ENCODE results near the gene GAS1. TPM values are rescaled to one million over a fixed set of nuclear protein-coding genes. Genes with fewer than 3 reads are reported as not detected.

The GAS1 gene
- total RNA-seq, 1 donor from 2014 or later, result 0.41 TPM

- H3K36me3 Mint-ChIP-seq (ENCODE audit: low read depth), result no peaks in the 10 kb centered on the region
- DNase-seq (ENCODE audit: low spot score), result no peak
- no peak overlapping the region for H3K4me3 Mint-ChIP-seq (ENCODE audit: low read depth)
- H3K27me3 Mint-ChIP-seq (ENCODE audit: low read depth), result peaks cover 52% of the 10 kb centered on the region
- H3K4me1 Mint-ChIP-seq (ENCODE audit: low read depth), result no peaks in the 10 kb centered on the region
- H3K9me3 Mint-ChIP-seq, result no peaks in the 10 kb centered on the region
- no peak overlapping the region for H3K27ac Mint-ChIP-seq
- intact Hi-C loops (cut with micrococcal nuclease), result loop anchor here (10.0 kb wide), 1 partner anchor 585 kb away; the partner anchor contains the start of gene TUT7
These were observed 7.4 kb downstream of the GAS1 start for GRCh38 chr9:86939891-86940290.

GRCh38 chr9:86939321-86939720 is 8.0 kb downstream of the GAS1 start:
- H3K4me3 Mint-ChIP-seq (ENCODE audit: low read depth), result no peak overlapping the region
- no peaks in the 10 kb centered on the region for H3K36me3 Mint-ChIP-seq (ENCODE audit: low read depth)
- no peak overlapping the region for H3K27ac Mint-ChIP-seq
- H3K27me3 Mint-ChIP-seq (ENCODE audit: low read depth), result peaks cover 48% of the 10 kb centered on the region
- no peak for DNase-seq (ENCODE audit: low spot score)
- H3K4me1 Mint-ChIP-seq (ENCODE audit: low read depth), result no peaks in the 10 kb centered on the region
- H3K9me3 Mint-ChIP-seq, result no peaks in the 10 kb centered on the region
- intact Hi-C loops (cut with micrococcal nuclease), result no loop called here

- intact Hi-C loops (cut with micrococcal nuclease), result no loop called here
- H3K27ac Mint-ChIP-seq, result no peak overlapping the region
- H3K4me1 Mint-ChIP-seq (ENCODE audit: low read depth), result no peaks in the 10 kb centered on the region
- DNase-seq (ENCODE audit: low spot score), result no peak
- H3K27me3 Mint-ChIP-seq (ENCODE audit: low read depth), result peaks cover 42% of the 10 kb centered on the region
- H3K4me3 Mint-ChIP-seq (ENCODE audit: low read depth), result no peak overlapping the region
- H3K9me3 Mint-ChIP-seq, result no peaks in the 10 kb centered on the region
- H3K36me3 Mint-ChIP-seq (ENCODE audit: low read depth), result no peaks in the 10 kb centered on the region
These were observed 8.5 kb downstream of the GAS1 start for GRCh38 chr9:86938780-86939179.

- intact Hi-C loops (cut with micrococcal nuclease), result no loop called here
- H3K9me3 Mint-ChIP-seq, result peaks cover 4% of the 10 kb centered on the region
- no peaks in the 10 kb centered on the region for H3K4me1 Mint-ChIP-seq (ENCODE audit: low read depth)
- no peak overlapping the region for H3K27ac Mint-ChIP-seq
- peaks cover 2% of the 10 kb centered on the region for H3K27me3 Mint-ChIP-seq (ENCODE audit: low read depth)
- DNase-seq (ENCODE audit: low spot score), result no peak
- no peaks in the 10 kb centered on the region for H3K36me3 Mint-ChIP-seq (ENCODE audit: low read depth)
- H3K4me3 Mint-ChIP-seq (ENCODE audit: low read depth), result no peak overlapping the region
These were observed 21.2 kb downstream of the GAS1 start for GRCh38 chr9:86926145-86926544.

- no peak for DNase-seq (ENCODE audit: low spot score)
- no peaks in the 10 kb centered on the region for H3K4me1 Mint-ChIP-seq (ENCODE audit: low read depth)
- H3K4me3 Mint-ChIP-seq (ENCODE audit: low read depth), result no peak overlapping the region
- peaks cover 4% of the 10 kb centered on the region for H3K9me3 Mint-ChIP-seq
- H3K36me3 Mint-ChIP-seq (ENCODE audit: low read depth), result no peaks in the 10 kb centered on the region
- no peak overlapping the region for H3K27ac Mint-ChIP-seq
- H3K27me3 Mint-ChIP-seq (ENCODE audit: low read depth), result peaks cover 2% of the 10 kb centered on the region
- intact Hi-C loops (cut with micrococcal nuclease), result no loop called here
These were observed 21.6 kb downstream of the GAS1 start for GRCh38 chr9:86925686-86926085.

- no peaks in the 10 kb centered on the region for H3K9me3 Mint-ChIP-seq
- no peaks in the 10 kb centered on the region for H3K4me1 Mint-ChIP-seq (ENCODE audit: low read depth)
- H3K27me3 Mint-ChIP-seq (ENCODE audit: low read depth), result peaks cover 2% of the 10 kb centered on the region
- H3K27ac Mint-ChIP-seq, result no peak overlapping the region
- no peak for DNase-seq (ENCODE audit: low spot score)
- H3K4me3 Mint-ChIP-seq (ENCODE audit: low read depth), result no peak overlapping the region
- intact Hi-C loops (cut with micrococcal nuclease), result no loop called here
- H3K36me3 Mint-ChIP-seq (ENCODE audit: low read depth), result no peaks in the 10 kb centered on the region
These were observed 23.1 kb downstream of the GAS1 start for GRCh38 chr9:86924206-86924605.

GRCh38 chr9:86921151-86921923 is 26.0 kb downstream of the GAS1 start:
- no peaks in the 10 kb centered on the region for H3K9me3 Mint-ChIP-seq
- no peak overlapping the region for H3K27ac Mint-ChIP-seq
- H3K4me3 Mint-ChIP-seq (ENCODE audit: low read depth), result no peak overlapping the region
- H3K36me3 Mint-ChIP-seq (ENCODE audit: low read depth), result no peaks in the 10 kb centered on the region
- no peaks in the 10 kb centered on the region for H3K4me1 Mint-ChIP-seq (ENCODE audit: low read depth)
- H3K27me3 Mint-ChIP-seq (ENCODE audit: low read depth), result peaks cover 4% of the 10 kb centered on the region
- DNase-seq (ENCODE audit: low spot score), result no peak
- intact Hi-C loops (cut with micrococcal nuclease), result no loop called here

GRCh38 chr9:86918556-86918955 is 28.8 kb downstream of the GAS1 start:
- no peaks in the 10 kb centered on the region for H3K4me1 Mint-ChIP-seq (ENCODE audit: low read depth)
- no peak for DNase-seq (ENCODE audit: low spot score)
- H3K36me3 Mint-ChIP-seq (ENCODE audit: low read depth), result no peaks in the 10 kb centered on the region
- no peak overlapping the region for H3K4me3 Mint-ChIP-seq (ENCODE audit: low read depth)
- peaks cover 2% of the 10 kb centered on the region for H3K27me3 Mint-ChIP-seq (ENCODE audit: low read depth)
- H3K9me3 Mint-ChIP-seq, result no peaks in the 10 kb centered on the region
- H3K27ac Mint-ChIP-seq, result no peak overlapping the region
- intact Hi-C loops (cut with micrococcal nuclease), result no loop called here

- Mint-ChIP-seq H3K27ac (no peak overlapping the region), H3K4me3 (ENCODE audit: low read depth) (no peak overlapping the region), H3K9me3 (no peaks in the 10 kb centered on the region), H3K4me1 (ENCODE audit: low read depth) (no peaks in the 10 kb centered on the region), H3K27me3 (ENCODE audit: low read depth) (peaks cover 4% of the 10 kb centered on the region), H3K36me3 (ENCODE audit: low read depth) (no peaks in the 10 kb centered on the region)
- intact Hi-C loops (cut with micrococcal nuclease), result no loop called here
- DNase-seq (ENCODE audit: low spot score), result no peak
These were observed 35.1 kb downstream of the GAS1 start for GRCh38 chr9:86912210-86912609.

GRCh38 chr9:86909388-86909787 is 37.9 kb downstream of the GAS1 start:
- Mint-ChIP-seq H3K27ac (no peak overlapping the region), H3K9me3 (no peaks in the 10 kb centered on the region), H3K4me3 (ENCODE audit: low read depth) (no peak overlapping the region), H3K36me3 (ENCODE audit: low read depth) (no peaks in the 10 kb centered on the region), H3K4me1 (ENCODE audit: low read depth) (no peaks in the 10 kb centered on the region), H3K27me3 (ENCODE audit: low read depth) (peaks cover 7% of the 10 kb centered on the region)
- no peak for DNase-seq (ENCODE audit: low spot score)
- intact Hi-C loops (cut with micrococcal nuclease), result no loop called here

GRCh38 chr9:86908261-86908660 is 39.0 kb downstream of the GAS1 start:
- H3K4me1 Mint-ChIP-seq (ENCODE audit: low read depth), result no peaks in the 10 kb centered on the region
- no peaks in the 10 kb centered on the region for H3K36me3 Mint-ChIP-seq (ENCODE audit: low read depth)
- H3K27ac Mint-ChIP-seq, result no peak overlapping the region
- H3K4me3 Mint-ChIP-seq (ENCODE audit: low read depth), result no peak overlapping the region
- no peaks in the 10 kb centered on the region for H3K9me3 Mint-ChIP-seq
- intact Hi-C loops (cut with micrococcal nuclease), result no loop called here
- H3K27me3 Mint-ChIP-seq (ENCODE audit: low read depth), result peaks cover 14% of the 10 kb centered on the region
- DNase-seq (ENCODE audit: low spot score), result no peak

- intact Hi-C loops (cut with micrococcal nuclease), result no loop called here
- peaks cover 23% of the 10 kb centered on the region for H3K27me3 Mint-ChIP-seq (ENCODE audit: low read depth)
- no peaks in the 10 kb centered on the region for H3K36me3 Mint-ChIP-seq (ENCODE audit: low read depth)
- no peak overlapping the region for H3K4me3 Mint-ChIP-seq (ENCODE audit: low read depth)
- no peaks in the 10 kb centered on the region for H3K4me1 Mint-ChIP-seq (ENCODE audit: low read depth)
- H3K9me3 Mint-ChIP-seq, result no peaks in the 10 kb centered on the region
- no peak for DNase-seq (ENCODE audit: low spot score)
- H3K27ac Mint-ChIP-seq, result no peak overlapping the region
These were observed 40.0 kb downstream of the GAS1 start for GRCh38 chr9:86907346-86907745.

- Mint-ChIP-seq H3K36me3 (ENCODE audit: low read depth) (no peaks in the 10 kb centered on the region), H3K9me3 (no peaks in the 10 kb centered on the region), H3K4me1 (ENCODE audit: low read depth) (no peaks in the 10 kb centered on the region), H3K27me3 (ENCODE audit: low read depth) (peaks cover 35% of the 10 kb centered on the region), H3K4me3 (ENCODE audit: low read depth) (no peak overlapping the region), H3K27ac (no peak overlapping the region)
- intact Hi-C loops (cut with micrococcal nuclease), result no loop called here
- no peak for DNase-seq (ENCODE audit: low spot score)
These were observed 43.6 kb downstream of the GAS1 start for GRCh38 chr9:86903734-86904085.

Data from activated T-helper 2 cell treated with anti-CD3 and anti-CD28 coated beads, Interferon-gamma antibody, Interleukin-2, Interleukin-4, amounts not matched to agents 10 μg/mL and 5 μg/mL and 100 μg/mL, durations not matched to agents 14 hours and 24 hours and 36 hours (primary cell).